ENCODE results near the gene GDF10.

GDF10 gene

DNA sequence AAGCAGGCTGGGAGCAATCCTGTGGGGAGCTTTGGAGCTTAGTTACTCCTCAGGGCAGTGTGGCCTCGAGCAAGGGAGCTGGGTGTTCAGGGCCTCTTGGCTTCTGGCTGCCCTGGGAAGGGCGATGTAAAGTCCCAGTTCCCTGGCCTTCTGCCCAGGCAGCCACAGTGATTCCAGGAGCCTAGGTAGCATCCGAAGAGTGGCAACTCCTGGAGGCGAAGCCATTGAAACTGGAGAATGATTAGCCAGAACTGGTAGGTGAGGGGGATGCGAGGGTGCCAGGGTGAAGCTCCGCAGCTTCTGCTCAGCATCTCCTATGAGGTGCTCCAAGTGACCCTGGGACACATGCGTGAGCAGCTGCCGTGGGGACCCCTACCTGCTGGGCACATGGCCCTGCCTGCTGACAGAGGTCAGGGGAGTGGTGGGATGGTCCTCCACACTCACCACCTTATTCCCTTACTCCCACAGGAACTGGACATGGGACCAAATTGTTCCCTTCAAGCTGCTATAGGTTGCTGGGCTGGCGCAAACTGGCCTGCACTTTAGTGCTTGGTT, 14.5 kb downstream of the GDF10 start:
- DNase-seq = no peak

DNA sequence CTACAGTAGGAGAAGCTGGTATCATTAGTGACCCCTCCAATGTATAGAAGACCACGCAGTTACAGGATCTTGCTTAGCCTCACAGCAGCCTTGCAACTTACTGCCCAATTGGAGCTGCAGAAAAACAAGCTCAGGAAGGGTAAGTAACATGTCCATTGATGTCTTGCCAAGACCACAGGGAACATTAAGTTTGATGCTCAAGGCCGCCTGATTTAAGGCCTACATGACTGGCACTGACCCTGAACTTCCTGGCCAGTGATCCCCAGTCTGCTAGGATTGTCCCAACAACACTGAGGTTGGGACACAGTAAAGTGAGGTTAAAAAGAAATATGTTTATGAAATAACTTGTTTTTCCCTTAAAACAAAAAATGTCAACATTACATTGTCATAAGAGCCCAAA, 15.4 kb downstream of the GDF10 start:
- DNase-seq = no peak

- DNase-seq = no peak
These were observed 16.1 kb downstream of the GDF10 start for GRCh38 chr10:47316131-47316530.

GRCh38 chr10:47317251-47317650, 17.3 kb downstream of the GDF10 start:
- DNase-seq = no peak

- DNase-seq = no peak
These were observed 18.7 kb downstream of the GDF10 start for GRCh38 chr10:47318706-47319105.

DNA sequence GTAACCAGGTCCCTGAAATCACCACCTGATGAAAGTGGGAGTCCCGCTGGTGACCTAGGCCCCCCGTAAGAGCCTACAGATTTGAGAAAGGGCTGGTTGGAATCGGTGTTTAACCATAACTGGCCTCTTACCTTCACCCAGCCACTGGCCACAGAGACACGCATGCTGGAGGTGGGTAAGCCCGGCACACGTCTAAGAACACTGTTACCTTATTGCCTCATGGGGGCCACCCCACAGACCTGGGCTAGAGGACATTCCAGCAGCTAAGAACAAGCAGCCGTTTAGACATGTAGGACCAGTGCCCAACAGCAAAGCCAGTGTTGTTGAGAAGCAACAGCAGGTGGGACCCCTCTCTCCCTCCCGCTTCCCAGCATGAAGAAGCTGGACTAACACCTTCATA, 19.8 kb downstream of the GDF10 start:
- DNase-seq = no peak

DNA sequence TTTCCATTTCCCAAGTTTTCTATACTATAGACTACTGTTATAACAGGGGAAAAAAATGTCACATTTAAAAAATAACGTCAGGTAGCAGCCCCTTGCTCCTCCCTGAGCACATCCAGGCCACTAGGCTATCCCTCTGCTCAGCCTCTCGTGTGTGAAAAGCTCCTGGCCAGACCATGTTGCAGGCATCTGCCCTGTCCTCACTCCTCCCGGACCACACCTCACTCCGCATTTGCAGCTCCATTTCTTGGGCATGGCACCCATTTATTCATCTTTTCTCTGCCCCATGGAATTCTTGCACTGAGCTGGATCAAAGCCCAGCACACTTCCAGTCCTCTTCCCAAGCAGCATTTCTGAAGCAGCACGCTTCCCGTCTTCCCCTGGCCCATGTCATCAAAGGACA, 20.8 kb downstream of the GDF10 start:
- no peak for DNase-seq

DNA sequence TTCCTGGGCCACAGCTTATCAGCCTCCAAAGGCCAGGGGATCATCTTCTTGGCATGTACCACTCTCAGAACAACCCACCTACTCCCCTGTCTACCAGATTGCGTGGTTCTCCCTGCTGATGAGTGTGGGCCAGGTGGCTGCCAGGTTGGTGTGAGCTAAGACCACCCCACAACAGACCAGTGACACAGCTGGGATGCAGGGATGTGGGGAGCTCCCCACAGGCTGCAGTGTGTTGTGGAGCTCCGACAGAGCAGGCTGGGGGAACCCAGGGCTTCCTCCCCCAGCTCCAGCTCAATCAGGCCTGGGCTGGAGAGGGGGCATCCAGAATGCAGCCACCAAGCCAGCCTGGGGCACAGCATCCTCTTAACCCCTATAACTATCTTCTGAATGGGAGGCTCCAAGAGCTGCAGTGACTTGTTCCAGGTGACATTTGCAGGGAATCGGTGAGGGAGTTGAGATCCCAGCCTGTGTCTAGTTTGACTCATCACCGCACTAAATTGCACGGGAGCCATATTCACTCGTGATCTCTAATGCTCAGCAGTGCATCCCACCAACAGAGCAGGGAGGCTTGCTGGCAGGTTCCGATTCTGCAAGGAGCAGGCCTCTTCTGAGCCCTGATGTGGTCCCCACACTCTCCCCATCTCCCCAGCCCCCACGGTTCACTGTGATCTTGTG, 21.7 kb downstream of the GDF10 start:
- DNase-seq = no peak

DNA sequence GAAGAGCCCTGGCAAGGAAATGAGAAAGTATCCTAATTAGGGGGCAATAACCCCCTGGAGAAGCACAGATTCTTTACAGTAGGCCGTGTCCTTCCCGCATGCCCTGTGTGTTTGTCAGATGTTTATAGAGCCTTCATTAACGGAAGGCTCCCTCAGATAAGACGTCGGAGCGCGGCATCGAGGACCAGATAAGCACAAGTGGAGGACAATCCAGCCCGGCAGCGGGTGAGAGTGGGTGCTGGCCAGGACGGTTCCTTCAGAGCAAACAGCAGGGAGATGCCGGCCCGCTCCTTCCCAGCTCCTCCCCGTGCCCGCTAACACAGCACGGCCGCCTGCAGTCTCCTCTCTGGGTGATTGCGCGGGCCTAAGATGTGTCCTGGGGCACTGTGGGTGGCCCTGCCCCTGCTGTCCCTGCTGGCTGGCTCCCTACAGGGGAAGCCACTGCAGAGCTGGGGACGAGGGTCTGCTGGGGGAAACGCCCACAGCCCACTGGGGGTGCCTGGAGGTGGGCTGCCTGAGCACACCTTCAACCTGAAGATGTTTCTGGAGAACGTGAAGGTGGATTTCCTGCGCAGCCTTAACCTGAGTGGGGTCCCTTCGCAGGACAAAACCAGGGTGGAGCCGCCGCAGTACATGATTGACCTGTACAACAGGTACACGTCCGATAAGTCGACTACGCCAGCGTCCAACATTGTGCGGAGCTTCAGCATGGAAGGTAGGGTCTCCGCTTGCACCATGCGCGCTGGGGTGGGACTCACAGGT, 22.5 kb downstream of the GDF10 start, which contains the start of gene GDF2:
TSS of gene GDF2 (plus strand) at position 155 of the 762 bp plus-strand sequence. CDS start at position 370, 215 bp downstream.
- no peak for DNase-seq

- peak in 1 of 58 donors; percentile 8 for DNase-seq
These were observed 23.1 kb downstream of the GDF10 start for GRCh38 chr10:47323087-47323486.

DNA sequence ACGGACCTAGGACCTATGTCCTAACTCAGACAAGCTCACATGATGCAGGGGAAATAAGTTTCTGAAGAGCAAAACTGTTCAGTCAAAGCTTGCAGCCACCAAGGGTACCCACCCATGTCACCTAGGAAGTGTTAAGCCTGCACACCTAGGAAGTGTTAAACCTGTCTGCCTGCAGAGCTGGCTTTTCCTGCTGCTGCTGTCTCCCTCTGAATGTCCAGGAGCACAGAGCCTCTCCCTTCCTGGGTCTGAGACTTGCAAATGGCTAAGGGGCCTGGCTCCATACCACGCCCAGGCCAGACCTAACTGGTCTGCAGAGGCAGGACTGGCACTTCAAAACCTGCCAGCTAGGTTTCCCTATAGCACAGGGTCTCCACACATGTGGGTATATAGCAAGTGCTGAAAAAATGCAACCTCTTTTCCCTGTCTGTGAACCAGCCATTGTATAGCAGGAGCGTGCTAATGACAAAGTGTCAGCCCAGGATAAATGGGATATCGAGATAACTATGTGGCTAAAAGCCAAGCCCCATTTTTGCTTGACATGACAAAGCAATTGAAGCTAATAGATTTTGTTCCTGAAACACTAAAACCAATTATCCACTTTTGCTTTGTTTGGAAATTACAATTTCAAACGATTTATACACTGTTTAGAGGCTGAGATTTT, 23.8 kb downstream of the GDF10 start:
- no peak for DNase-seq

GRCh38 chr10:47325303-47326291, 25.6 kb downstream of the GDF10 start:
- DNase-seq = no peak

DNA sequence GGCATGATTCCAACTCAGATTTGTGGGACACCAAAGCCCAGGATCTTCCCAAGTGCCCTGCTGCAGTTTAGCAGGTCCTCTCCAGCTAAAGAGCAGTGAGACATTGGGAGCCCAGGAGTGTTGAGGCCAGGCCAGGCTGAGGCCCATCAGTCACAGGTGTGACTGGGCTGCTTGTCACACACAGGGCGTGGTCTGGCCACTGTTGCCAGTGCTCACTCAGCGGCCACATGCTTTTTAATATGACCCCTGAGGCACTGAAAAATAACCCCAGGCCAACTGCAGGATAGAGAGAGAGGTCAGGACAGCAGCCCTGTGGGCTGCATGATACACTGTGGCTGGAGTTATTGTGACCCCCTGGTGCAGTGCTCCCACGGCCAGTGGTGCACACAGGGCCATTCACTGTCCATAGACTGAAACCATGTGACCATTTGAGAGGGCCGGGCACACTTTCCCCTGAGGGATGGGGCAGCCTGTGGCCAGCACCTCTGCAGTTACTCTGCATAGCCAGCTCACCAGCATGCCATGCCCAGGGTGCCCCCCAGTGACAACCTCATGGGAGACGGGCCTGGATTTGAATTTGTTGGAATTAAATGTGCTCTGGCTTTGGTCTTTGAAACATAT, 26.4 kb downstream of the GDF10 start:
- no peak for DNase-seq

DNA sequence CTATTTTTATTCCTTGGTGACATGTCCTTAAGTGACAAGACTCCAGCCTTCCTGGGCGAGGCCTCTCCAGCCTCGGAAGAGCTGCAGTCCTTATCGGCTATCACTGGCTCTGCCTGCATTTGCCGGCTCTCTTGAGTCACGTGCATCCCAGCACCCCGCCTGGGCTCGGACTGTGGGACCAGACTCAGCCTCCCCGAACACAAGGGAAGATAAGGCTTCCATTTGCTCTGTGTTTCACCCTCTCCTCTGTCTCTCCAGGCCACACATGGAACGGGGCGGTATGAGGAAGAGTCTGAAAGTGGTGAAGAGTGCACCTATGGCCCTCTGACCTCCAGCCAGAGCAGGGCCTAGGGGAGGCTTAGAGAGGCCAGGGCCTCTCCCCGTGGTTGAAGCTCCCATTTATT, 26.9 kb downstream of the GDF10 start:
- no peak for DNase-seq

DNA sequence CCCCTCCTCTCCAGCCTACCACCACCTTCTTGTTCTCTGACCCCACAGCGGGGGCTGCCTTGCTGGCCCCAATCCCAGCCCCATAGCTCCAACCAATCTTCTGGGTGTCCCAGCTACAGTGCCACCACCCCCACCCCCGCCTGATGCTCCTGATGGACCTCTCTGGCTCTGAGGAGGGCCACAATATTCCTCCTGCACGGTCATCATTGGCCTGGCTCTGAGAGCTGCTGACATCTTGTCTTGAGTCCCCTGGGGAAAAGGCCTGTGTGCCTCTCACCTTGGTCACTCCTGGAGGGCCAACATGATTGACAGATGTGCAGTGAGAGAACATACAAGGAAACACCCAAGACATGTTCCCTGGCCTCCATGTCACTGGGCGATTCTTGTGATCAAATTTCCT, 29.9 kb downstream of the GDF10 start:
- no peak for DNase-seq

- DNase-seq = no peak
These were observed 30.4 kb downstream of the GDF10 start for GRCh38 chr10:47330366-47330765.

- DNase-seq = no peak
These were observed 30.8 kb downstream of the GDF10 start for GRCh38 chr10:47330804-47331203.

GRCh38 chr10:47331491-47331890, 31.5 kb downstream of the GDF10 start:
- DNase-seq = no peak

DNA sequence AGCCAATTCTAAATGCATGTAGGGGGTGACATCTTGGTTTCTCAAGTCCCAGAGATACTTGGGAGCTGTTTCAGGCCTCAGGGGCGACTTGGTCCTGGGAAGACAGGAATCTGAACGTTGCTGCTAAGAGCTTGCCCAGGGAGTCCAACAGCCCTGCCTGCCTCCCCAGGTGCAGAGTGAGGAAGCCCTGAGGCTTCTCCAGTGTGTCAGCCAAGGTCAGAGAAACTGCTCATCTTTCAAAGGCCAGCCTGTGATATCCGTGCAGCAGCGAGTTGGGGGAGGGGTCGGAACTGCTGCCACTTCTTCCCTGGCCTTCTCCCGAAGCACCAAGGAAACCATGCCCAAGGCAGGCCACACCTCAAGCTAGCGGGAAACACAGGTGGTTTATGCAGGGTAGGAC, 32.0 kb downstream of the GDF10 start:
- no peak for DNase-seq

DNA sequence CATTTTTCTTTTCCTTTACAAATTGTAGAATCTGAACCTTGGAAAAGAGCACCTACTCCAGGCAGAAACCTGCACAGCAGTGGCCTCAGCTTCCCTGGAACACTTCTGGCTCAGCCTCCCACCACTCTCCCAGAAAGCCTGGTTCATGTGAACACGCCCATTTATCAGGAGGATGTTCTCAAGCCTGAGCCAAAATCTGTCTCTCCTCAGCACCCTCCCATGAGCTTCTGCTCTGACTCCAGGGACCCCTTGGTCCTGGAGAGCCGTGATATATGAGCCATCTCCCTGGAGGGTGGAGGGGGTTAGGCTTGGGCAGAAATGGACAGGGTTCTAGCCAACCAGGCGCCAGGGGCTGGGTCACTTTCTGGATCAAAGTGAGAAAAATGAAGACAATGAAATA, 32.4 kb downstream of the GDF10 start:
- no peak for DNase-seq
